Erythroblast (primary cell): ENCODE results near the gene CCDC12.

Experiments
- GATA1 ChIP-seq: IDR thresholded peaks from 2 replicates; pipeline ENCODE4 v1.6.1; 2011; ENCODE audit warnings: low read depth, mild to moderate bottlenecking, control low read depth, low read length, moderate library complexity
- POLR2A ChIP-seq: IDR thresholded peaks from 2 replicates; pipeline ENCODE4 v1.6.1; 2011; ENCODE audit warnings: mild to moderate bottlenecking, low read length

DNA sequence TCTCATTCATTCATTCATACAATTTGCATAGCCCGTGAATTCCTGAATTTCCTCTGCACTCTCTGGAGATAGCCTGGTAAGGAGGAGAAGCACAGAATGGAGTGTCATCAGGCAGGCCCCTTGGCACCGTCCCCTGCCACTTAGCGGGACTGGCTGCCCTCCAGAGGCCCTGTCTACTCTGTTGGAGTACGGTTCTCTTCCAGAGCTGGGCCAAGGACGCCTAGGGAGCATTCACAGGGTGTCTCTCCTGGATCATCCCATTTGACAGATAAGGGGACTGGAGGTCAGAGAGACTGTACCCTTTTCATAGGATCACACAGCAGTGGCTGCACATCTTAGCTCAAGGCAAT lies 51.0 kb downstream of the CCDC12 start:
- TF ChIP-seq POLR2A (no peak), GATA1 (no peak)
